ENCODE measurements around the gene ZNF337. TPM values are rescaled to one million over a fixed set of nuclear protein-coding genes. Genes with fewer than 3 reads are reported as not detected.

Gene ZNF337
- total and polyA plus RNA-seq, 2 of the 13 experiments (the other 11 are each of a cell fraction or from before 2014, with no cell fraction given): 17.0 to 19.6 TPM

GRCh38 chr20:25744261-25744660 is 47.6 kb upstream of the ZNF337 start:
- Histone ChIP-seq H3K9ac (ENCODE audit: insufficient read depth, low read depth, low read length) (no peak overlapping the region), H3K4me2 (ENCODE audit: low read depth, low read length) (no peak overlapping the region), H4K20me1 (ENCODE audit: insufficient read depth, low read length) (no peaks in the 10 kb centered on the region), H3K9me3 (ENCODE audit: low read length) (no peaks in the 10 kb centered on the region), H3K79me2 (ENCODE audit: insufficient read depth, low read length) (no peaks in the 10 kb centered on the region), H3K4me3 (replicated peaks in 1 of 3; ENCODE audit: insufficient read depth in 1 of 3, low read depth in 2 of 3, low read length in 3 of 3) (no peak overlapping the region), H3K27me3 (ENCODE audit: control insufficient read depth in 1 of 2, insufficient read depth in 2 of 2, low read length in 2 of 2) (no peaks in the 10 kb centered on the region), H2AFZ (ENCODE audit: low read length) (no peak overlapping the region), H3K4me1 (ENCODE audit: insufficient read depth, low read length) (no peaks in the 10 kb centered on the region), H3K36me3 (replicated peaks in 1 of 2; ENCODE audit: control insufficient read depth in 1 of 2, insufficient read depth in 2 of 2, low read length in 2 of 2) (no peaks in the 10 kb centered on the region), H3K27ac (ENCODE audit: extremely low read length, insufficient read depth, low read length) (no peak overlapping the region)
- FAIRE-seq: no peak
- ChIA-PET CTCF (ENCODE audit: low intra/inter-chr PET ratio, low total read pairs) (no interaction called here), POLR2A (no interaction called here)
- no TSS peak for BruUV-seq (replicated peaks)
- in situ Hi-C loops (cut with HindIII; ENCODE audit: extremely low pct_ligation_motif_present, low pct_unique_long_range_greater_than_20kb): no loop called here
- ATAC-seq: no peak
- TF ChIP-seq RBAK (CRISPR knock-in tag; IDR thresholded peaks at IDR 0.05) (no peak), ZNF615 (CRISPR knock-in tag; IDR thresholded peaks at IDR 0.05; ENCODE audit: borderline replicate concordance) (no peak), ZNF180 (CRISPR knock-in tag; IDR thresholded peaks at IDR 0.05; ENCODE audit: borderline replicate concordance, low read depth) (no peak), SALL1 (CRISPR knock-in tag; IDR thresholded peaks at IDR 0.05) (no peak), ZNF660 (CRISPR knock-in tag; IDR thresholded peaks at IDR 0.05; ENCODE audit: borderline replicate concordance, low read depth) (no peak), ZNF121 (CRISPR knock-in tag; IDR thresholded peaks at IDR 0.05) (no peak), ZNF709 (CRISPR knock-in tag; IDR thresholded peaks at IDR 0.05) (no peak), ZNF550 (CRISPR knock-in tag; IDR thresholded peaks at IDR 0.05; ENCODE audit: borderline replicate concordance) (no peak), TAF15 (IDR thresholded peaks at IDR 0.05; ENCODE audit: low read depth, low read length, poor library complexity, severe bottlenecking) (no peak), FOXC1 (CRISPR knock-in tag; IDR thresholded peaks at IDR 0.05; ENCODE audit: borderline replicate concordance) (no peak), WIZ (CRISPR knock-in tag; IDR thresholded peaks at IDR 0.05) (no peak), NR2C2 (CRISPR knock-in tag; IDR thresholded peaks at IDR 0.05; ENCODE audit: borderline replicate concordance) (no peak), ZNF878 (CRISPR knock-in tag; IDR thresholded peaks at IDR 0.05) (no peak), NFKB2 (CRISPR knock-in tag; IDR thresholded peaks at IDR 0.05; ENCODE audit: borderline replicate concordance) (no peak)
- TF ChIP-seq, protein P1, sequence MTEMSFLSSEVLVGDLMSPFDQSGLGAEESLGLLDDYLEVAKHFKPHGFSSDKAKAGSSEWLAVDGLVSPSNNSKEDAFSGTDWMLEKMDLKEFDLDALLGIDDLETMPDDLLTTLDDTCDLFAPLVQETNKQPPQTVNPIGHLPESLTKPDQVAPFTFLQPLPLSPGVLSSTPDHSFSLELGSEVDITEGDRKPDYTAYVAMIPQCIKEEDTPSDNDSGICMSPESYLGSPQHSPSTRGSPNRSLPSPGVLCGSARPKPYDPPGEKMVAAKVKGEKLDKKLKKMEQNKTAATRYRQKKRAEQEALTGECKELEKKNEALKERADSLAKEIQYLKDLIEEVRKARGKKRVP (CRISPR knock-in tag; IDR thresholded peaks at IDR 0.05): no peak
- TF ChIP-seq, protein P2, sequence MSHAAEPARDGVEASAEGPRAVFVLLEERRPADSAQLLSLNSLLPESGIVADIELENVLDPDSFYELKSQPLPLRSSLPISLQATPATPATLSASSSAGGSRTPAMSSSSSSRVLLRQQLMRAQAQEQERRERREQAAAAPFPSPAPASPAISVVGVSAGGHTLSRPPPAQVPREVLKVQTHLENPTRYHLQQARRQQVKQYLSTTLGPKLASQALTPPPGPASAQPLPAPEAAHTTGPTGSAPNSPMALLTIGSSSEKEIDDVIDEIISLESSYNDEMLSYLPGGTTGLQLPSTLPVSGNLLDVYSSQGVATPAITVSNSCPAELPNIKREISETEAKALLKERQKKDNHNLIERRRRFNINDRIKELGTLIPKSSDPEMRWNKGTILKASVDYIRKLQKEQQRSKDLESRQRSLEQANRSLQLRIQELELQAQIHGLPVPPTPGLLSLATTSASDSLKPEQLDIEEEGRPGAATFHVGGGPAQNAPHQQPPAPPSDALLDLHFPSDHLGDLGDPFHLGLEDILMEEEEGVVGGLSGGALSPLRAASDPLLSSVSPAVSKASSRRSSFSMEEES (CRISPR knock-in tag; IDR thresholded peaks at IDR 0.05): no peak
- WGBS (ENCODE audit: low lambda C conversion rate): 75% methylated on average over 2 of the region's 2 CpGs
- intact Hi-C loops (cut with micrococcal nuclease; ENCODE audit: unreplicated experiment): no loop called here
- DNase-seq (ENCODE audit: low spot score): no peak
